CD4-positive, alpha-beta memory T cell (primary cell): ENCODE measurements around the gene POLR3GL. TPM values are rescaled to one million over a fixed set of nuclear protein-coding genes. Genes with fewer than 3 reads are reported as not detected.
"Not testable (repeated sequence)": the region's sequence is repeated elsewhere in the genome, so short reads cannot be mapped to it uniquely, and the experiment has no call there.

Experiments
- CTCF ChIA-PET: fragments of 350-600 bp; sonication (Branson Sonifier 250); formaldehyde crosslinking; loops from one replicate; lab custom pipeline; 2021; ENCODE audit warnings: inconsistent platforms; ENCODE audit not compliant: partially characterized antibody; lab: Charles Lee
- POLR2A ChIA-PET: fragments of 350-600 bp; sonication (Branson Sonifier 250); formaldehyde crosslinking; loops from one replicate; lab custom pipeline; 2021; ENCODE audit not compliant: partially characterized antibody; lab: Charles Lee
- DNase-seq, 5 donors: peaks; one replicate each; pipeline versions ENCODE4 v3.0.0 to v3.0.0-alpha.2; 2020 to 2022; ENCODE audit warnings: mixed read lengths in 1 of 5
- H3K27ac ChIP-seq: one replicate; pipeline ENCODE4 v1.7.0; 2013; ENCODE audit warnings: low read depth, low read length
- H3K27me3 ChIP-seq: 2 replicates; pipeline ENCODE4 v1.7.0; 2013; ENCODE audit warnings: mild to moderate bottlenecking, low read length, moderate library complexity; ENCODE audit not compliant: insufficient read depth
- H3K36me3 ChIP-seq: 2 replicates; pipeline ENCODE4 v1.7.0; 2013; ENCODE audit warnings: mild to moderate bottlenecking, low read length, moderate library complexity; ENCODE audit not compliant: insufficient read depth
- H3K4me1 ChIP-seq: 2 replicates; pipeline ENCODE4 v1.7.0; 2013; ENCODE audit warnings: mild to moderate bottlenecking, low read length, moderate library complexity; ENCODE audit not compliant: insufficient read depth
- H3K4me3 ChIP-seq, 2 donors: one replicate each; pipeline ENCODE4 v1.7.0; 2013; ENCODE audit warnings: low read length in 2 of 2, mild to moderate bottlenecking in 1 of 2
- H3K9me3 ChIP-seq, 2 donors: one replicate each; pipeline ENCODE4 v1.7.0; 2013; ENCODE audit warnings: low read length in 2 of 2, control low read depth in 1 of 2; ENCODE audit not compliant: control insufficient read depth in 1 of 2
- H3K27ac Mint-ChIP-seq, 7 donors: one replicate each; pipeline ENCODE4 v1.8.0; 2020 to 2021; ENCODE audit warnings: mixed read lengths in 7 of 7, mild to moderate bottlenecking in 6 of 7, inconsistent platforms in 3 of 7, moderate library complexity in 3 of 7
- H3K27me3 Mint-ChIP-seq, 2 donors: one replicate each; pipeline ENCODE4 v1.8.0; 2020 to 2021; ENCODE audit warnings: mixed read lengths in 2 of 2
- H3K36me3 Mint-ChIP-seq, 2 donors: one replicate each; pipeline ENCODE4 v1.8.0; 2020 to 2021; ENCODE audit warnings: mixed read lengths in 2 of 2, inconsistent platforms in 1 of 2, mild to moderate bottlenecking in 1 of 2
- H3K4me1 Mint-ChIP-seq, 4 donors: one replicate each; pipeline ENCODE4 v1.8.0; 2020 to 2021; ENCODE audit warnings: mixed read lengths in 4 of 4, mild to moderate bottlenecking in 1 of 4
- H3K4me3 Mint-ChIP-seq, 8 donors: one replicate each; pipeline ENCODE4 v1.8.0; 2020 to 2021; ENCODE audit warnings: mixed read lengths in 8 of 8, mild to moderate bottlenecking in 7 of 8, moderate library complexity in 6 of 8, inconsistent platforms in 3 of 8
- H3K9me3 Mint-ChIP-seq, 8 donors: one replicate each; pipeline ENCODE4 v1.8.0; 2020 to 2021; ENCODE audit warnings: mixed read lengths in 8 of 8, mild to moderate bottlenecking in 5 of 8, inconsistent platforms in 3 of 8, moderate library complexity in 1 of 8
- intact Hi-C: fragments of 100-400 bp; cut with micrococcal nuclease; formaldehyde crosslinking; loops from one replicate; pipeline ENCODE4 v1.15.1; 2023
- polyA plus RNA-seq, 2 donors: library from polyadenylated mRNA; unstranded; fragments of 300-500 nt; fragmentation: Illumina TruSeq; gene quantifications; one replicate each; pipeline ENCODE4 v1.2.3, GENCODE V29; 2021
- total RNA-seq, 2 experiments: library from RNA; stranded (reverse); gene quantifications; one replicate each; pipeline ENCODE4 v1.2.3, GENCODE V29; 2021

POLR3GL gene
- total and polyA plus RNA-seq, 4 experiments from 2014 or later, result 36.6 to 164 (median 66.8) TPM

DNA sequence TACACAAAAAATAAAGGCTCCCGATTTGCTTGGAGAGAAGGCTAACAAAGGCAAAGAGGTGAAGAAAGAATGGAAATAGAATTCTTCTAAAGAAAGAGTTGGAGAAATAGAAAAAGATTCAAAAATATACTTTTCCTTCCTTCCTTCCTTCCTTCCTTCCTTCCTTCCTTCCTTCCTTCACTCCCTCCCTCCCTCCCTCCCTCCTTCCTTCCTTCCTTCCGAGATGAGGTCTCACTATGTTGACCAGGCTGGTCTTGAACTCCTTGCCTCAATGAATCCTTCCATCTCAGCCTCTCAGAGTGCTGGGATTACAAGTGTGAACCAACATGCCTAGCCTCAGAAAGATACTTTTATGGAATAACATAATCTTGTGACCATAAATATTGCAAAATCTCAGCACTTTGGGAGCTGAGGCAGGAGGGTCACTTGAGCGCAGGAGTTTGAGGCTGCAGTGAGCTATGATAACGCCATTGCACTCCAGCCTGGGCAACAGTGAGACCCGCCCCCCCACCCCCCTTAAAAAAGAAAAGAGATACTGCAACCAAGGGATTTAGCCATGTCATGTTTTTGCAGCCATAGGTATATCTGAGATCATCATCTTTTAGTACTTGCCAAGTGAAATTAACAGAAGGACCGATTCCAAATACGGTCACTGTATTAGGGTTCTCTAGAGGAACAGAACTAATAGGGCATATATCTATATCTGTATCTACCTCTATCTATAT lies 58.1 kb downstream of the POLR3GL start:
- Histone ChIP-seq H3K4me1 (peaks cover 12% of the 10 kb centered on the region), H3K4me3 (no peak overlapping the region), H3K27ac (no peak overlapping the region), H3K27me3 (peaks cover 34% of the 10 kb centered on the region), H3K36me3 (no peaks in the 10 kb centered on the region), H3K9me3 (no peaks in the 10 kb centered on the region)
- H3K4me1 Mint-ChIP-seq, result peaks cover 8 to 10% (median 9%) of the 10 kb centered on the region in 4 donors
- no peak overlapping the region for H3K4me3 Mint-ChIP-seq
- no peaks in the 10 kb centered on the region for H3K36me3 Mint-ChIP-seq
- DNase-seq, result no peak
- ChIA-PET CTCF (interaction anchor here (1.3 to 1.8 kb wide), 5 partner anchors 10 to 179 kb away, joined by 3 to 7 read pairs (median 4); no protein-coding TSS in a partner anchor), POLR2A (interaction anchor here (0.6 to 1.7 kb wide), 4 partner anchors 12 to 95 kb away, joined by 3 to 5 read pairs (median 4); partner anchors contain the start of genes LIX1L and RBM8A)
- H3K9me3 Mint-ChIP-seq, result no peaks in the 10 kb centered on the region
- H3K27ac Mint-ChIP-seq, result no peak overlapping the region
- intact Hi-C loops, result no loop called here
- peaks cover 35 to 43% of the 10 kb centered on the region in 2 donors for H3K27me3 Mint-ChIP-seq

DNA sequence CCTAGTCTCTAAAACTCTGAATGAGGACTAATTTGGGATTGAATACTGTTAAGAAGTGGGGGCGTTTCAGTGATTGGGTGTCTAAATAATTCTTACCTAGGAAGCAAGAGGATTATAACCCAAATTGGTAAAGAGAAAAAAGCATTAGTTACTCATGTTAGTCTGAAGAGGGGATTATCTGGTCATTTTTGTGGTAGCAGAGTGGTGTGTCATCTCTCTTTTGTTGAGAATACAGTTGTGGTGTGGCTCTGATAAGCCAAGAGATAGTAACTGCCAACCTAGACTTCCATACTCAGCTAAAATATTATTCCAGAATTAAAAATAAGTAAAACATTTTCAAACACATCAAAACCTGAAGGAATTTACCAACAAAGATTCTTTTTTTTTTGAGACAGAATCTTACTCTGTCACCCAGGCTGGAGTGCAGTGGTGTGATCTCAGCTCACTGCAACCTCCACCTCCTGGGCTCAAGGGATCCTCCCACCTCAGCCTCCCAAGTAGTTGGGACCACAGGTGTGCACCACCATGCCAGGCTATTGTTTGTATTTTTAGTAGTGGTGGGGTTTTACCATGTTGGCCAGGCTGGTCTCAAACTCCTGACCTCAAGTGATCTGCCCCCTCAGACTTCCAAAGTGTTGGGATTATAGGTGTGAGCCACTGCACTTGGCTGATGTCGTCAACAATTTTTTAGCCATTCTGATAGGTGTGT lies 61.5 kb downstream of the POLR3GL start:
- H3K27me3 Mint-ChIP-seq, result peaks cover 10 to 21% of the 10 kb centered on the region in 2 donors
- H3K4me1 Mint-ChIP-seq, H3K9me3 ChIP-seq, H3K27ac ChIP-seq, H3K9me3 Mint-ChIP-seq, H3K36me3 ChIP-seq, intact Hi-C loops, H3K4me3 ChIP-seq, H3K27ac Mint-ChIP-seq, H3K4me3 Mint-ChIP-seq, H3K36me3 Mint-ChIP-seq, H3K4me1 ChIP-seq, DNase-seq, POLR2A ChIA-PET: not testable (repeated sequence)
- CTCF ChIA-PET, result interaction anchor here (0.7 to 2.9 kb wide), 4 partner anchors 10 to 181 kb away, joined by 3 to 9 read pairs (median 6); partner anchors contain the start of gene NUDT17
- peaks cover 13% of the 10 kb centered on the region for H3K27me3 ChIP-seq

DNA sequence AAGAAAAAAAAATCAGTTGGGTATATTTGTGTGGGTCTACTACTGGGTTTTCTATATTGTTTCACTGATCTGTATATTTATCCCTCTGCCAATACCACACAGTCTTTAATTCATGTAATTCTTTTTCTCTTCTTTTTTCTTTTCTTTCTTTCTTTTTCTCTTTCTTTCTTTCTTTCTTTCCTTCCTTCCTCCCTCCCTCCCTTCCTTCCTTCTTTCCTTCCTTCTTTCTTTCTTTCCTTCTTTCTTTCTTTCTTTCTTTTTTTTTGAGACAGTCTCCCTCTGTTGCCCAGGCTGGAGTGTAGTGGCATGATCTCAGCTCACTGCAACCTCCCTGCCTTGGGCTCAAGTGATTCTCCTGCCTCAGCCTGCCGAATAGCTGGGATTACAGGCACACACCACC lies 62.2 kb downstream of the POLR3GL start:
- H3K27me3 Mint-ChIP-seq, result peaks cover 7 to 18% of the 10 kb centered on the region in 2 donors
- H3K4me3 Mint-ChIP-seq, H3K36me3 Mint-ChIP-seq, DNase-seq, intact Hi-C loops, H3K27me3 ChIP-seq, H3K9me3 Mint-ChIP-seq, POLR2A ChIA-PET, H3K9me3 ChIP-seq, H3K4me1 Mint-ChIP-seq, H3K36me3 ChIP-seq, H3K27ac ChIP-seq, H3K27ac Mint-ChIP-seq, H3K4me3 ChIP-seq, H3K4me1 ChIP-seq: not testable (repeated sequence)
- CTCF ChIA-PET, result interaction anchor here (0.7 to 2.9 kb wide), 2 partner anchors 135 to 181 kb away, joined by 3 to 8 read pairs; partner anchors contain the start of gene NUDT17

Other genes starting within 250 kb of the POLR3GL start
- not detected for gene CD160, start 245.2 kb upstream of the POLR3GL start, total RNA-seq
- gene CD160, start 245.2 kb upstream of the POLR3GL start, polyA plus RNA-seq, result under 1 TPM in 1 of 2 donors, not detected in 1; 0.16 TPM
- gene RNF115, start 140.6 kb upstream of the POLR3GL start, total RNA-seq, result 10 to 100 TPM; 15.2 to 15.3 TPM
- 1 to 10 TPM; 3.3 to 7.6 TPM for gene RNF115, start 140.6 kb upstream of the POLR3GL start, polyA plus RNA-seq
- gene POLR3C, start 140.5 kb upstream of the POLR3GL start, total RNA-seq, result 10 to 100 TPM; 43.5 to 44.8 TPM
- 10 to 100 TPM; 43.5 to 52.0 TPM for gene POLR3C, start 140.5 kb upstream of the POLR3GL start, polyA plus RNA-seq
- 1 to 10 TPM; 3.1 to 5.6 TPM for gene NUDT17, start 119.1 kb upstream of the POLR3GL start, total RNA-seq
- gene NUDT17, start 119.1 kb upstream of the POLR3GL start, polyA plus RNA-seq, result 1 to 10 TPM; 3.0 to 3.7 TPM
- 10 to 100 TPM; 30.3 to 33.6 TPM for gene PIAS3, start 105.6 kb upstream of the POLR3GL start, total RNA-seq
- gene PIAS3, start 105.6 kb upstream of the POLR3GL start, polyA plus RNA-seq, result 10 to 100 TPM in 1 of 2 donors, 1 to 10 TPM in 1; 8.8 to 17.8 TPM
- not detected for gene ANKRD35, start 78.8 kb upstream of the POLR3GL start, total RNA-seq
- under 1 TPM in 1 of 2 donors, not detected in 1; 0.34 TPM for gene ANKRD35, start 78.8 kb upstream of the POLR3GL start, polyA plus RNA-seq
- gene ITGA10, start 54.6 kb upstream of the POLR3GL start, total RNA-seq, result 1 to 10 TPM; 5.4 to 5.5 TPM
- under 1 TPM; 0.17 to 0.30 TPM for gene ITGA10, start 54.6 kb upstream of the POLR3GL start, polyA plus RNA-seq
- gene PEX11B, start 46.0 kb upstream of the POLR3GL start, total RNA-seq, result 10 to 100 TPM; 34.7 to 38.7 TPM
- gene PEX11B, start 46.0 kb upstream of the POLR3GL start, polyA plus RNA-seq, result 10 to 100 TPM; 54.4 to 55.3 TPM
- 100 to 1,000 TPM; 116 to 122 TPM for gene RBM8A, start 37.2 kb upstream of the POLR3GL start, total RNA-seq
- gene RBM8A, start 37.2 kb upstream of the POLR3GL start, polyA plus RNA-seq, result 100 to 1,000 TPM; 129 to 169 TPM
- 10 to 100 TPM; 64.5 to 66.1 TPM for gene LIX1L, start 6.7 kb upstream of the POLR3GL start, total RNA-seq
- 10 to 100 TPM; 35.3 to 35.7 TPM for gene LIX1L, start 6.7 kb upstream of the POLR3GL start, polyA plus RNA-seq
- 1 to 10 TPM; 1.8 to 2.1 TPM for gene ANKRD34A, start 115 bp upstream of the POLR3GL start, total RNA-seq
- under 1 TPM in 1 of 2 donors, not detected in 1; 0.60 TPM for gene ANKRD34A, start 115 bp upstream of the POLR3GL start, polyA plus RNA-seq
- gene TXNIP, start 31.9 kb downstream of the POLR3GL start, total RNA-seq, result 100 to 1,000 TPM; 933 to 985 TPM
- gene TXNIP, start 31.9 kb downstream of the POLR3GL start, polyA plus RNA-seq, result 1,000 to 10,000 TPM; 4,275 to 4,310 TPM
- gene HJV, start 57.0 kb downstream of the POLR3GL start, total RNA-seq, result not detected
- not detected for gene HJV, start 57.0 kb downstream of the POLR3GL start, polyA plus RNA-seq
- gene NBPF10, start 180.1 kb downstream of the POLR3GL start, total RNA-seq, result 1 to 10 TPM; 2.1 to 2.2 TPM
- gene NBPF10, start 180.1 kb downstream of the POLR3GL start, polyA plus RNA-seq, result under 1 TPM in 1 of 2 donors, not detected in 1; 0.18 TPM